Sigmoid colon (tissue), 4 donors: ENCODE data around the gene DPP3.

Source experiments
- EP300 ChIP-seq, 4 donors: sonication (generic); formaldehyde crosslinking; IDR thresholded peaks; one replicate each; pipeline ENCODE4 v1.6.1; 2017; ENCODE audit warnings: antibody characterized with exemption in 4 of 4
- POLR2A ChIP-seq, 2 donors: fragments of 450-650 bp; IDR thresholded peaks; one replicate each; pipeline ENCODE4 v1.6.1; 2016; ENCODE audit warnings: antibody characterized with exemption in 2 of 2, mild to moderate bottlenecking in 2 of 2, moderate library complexity in 2 of 2
- POLR2AphosphoS5 ChIP-seq, 4 donors: sonication (generic); formaldehyde crosslinking; IDR thresholded peaks; one replicate each; pipeline ENCODE4 v1.6.1; 2017; ENCODE audit warnings: antibody characterized with exemption in 4 of 4
- TF ChIP-seq, protein P1 (sequence below), 4 experiments: fragments of 450-650 bp in 3 of 4; fragments of 200-600 bp in 1 of 4; IDR thresholded peaks; one replicate each; pipeline ENCODE4 v1.5.1; 2016 to 2019; ENCODE audit warnings: antibody characterized with exemption in 4 of 4, mild to moderate bottlenecking in 3 of 4, moderate library complexity in 2 of 4

DNA sequence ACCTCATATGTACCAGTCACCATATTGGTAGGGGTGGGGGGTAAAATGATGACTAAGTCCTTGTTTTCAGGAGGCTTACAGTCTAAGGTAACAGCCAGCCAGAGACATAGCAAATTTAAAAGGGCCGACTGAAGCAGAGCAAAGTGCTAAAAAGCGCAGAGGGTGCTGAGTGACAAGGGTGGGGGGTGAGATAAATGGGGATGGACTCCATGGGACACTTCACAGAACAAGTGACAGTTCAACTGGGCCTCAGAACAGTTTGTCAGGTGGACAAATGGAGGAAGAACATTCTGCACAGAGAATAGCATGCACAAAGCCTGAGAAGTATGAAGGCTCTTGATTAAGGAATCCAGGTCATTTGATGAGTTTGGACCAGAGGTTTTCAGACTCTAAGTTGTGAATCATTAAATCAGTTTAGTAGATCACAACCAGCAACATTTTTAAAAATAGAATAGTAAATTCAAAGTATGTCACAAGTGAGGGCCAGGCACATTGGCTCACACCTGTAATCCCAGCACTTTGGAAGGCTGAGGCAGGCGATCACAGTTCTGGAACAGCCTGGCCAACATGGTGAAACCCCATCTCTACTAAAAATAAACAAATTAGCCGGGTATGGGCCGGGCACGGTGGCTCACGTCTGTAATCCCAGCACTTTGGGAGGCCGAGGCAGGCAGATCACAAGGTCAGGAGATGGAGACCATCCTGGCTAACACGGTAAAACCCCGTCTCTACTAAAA, 44.2 kb downstream of the DPP3 start:
- TF ChIP-seq EP300 (IDR thresholded peaks at IDR 0.05), result no peak
- TF ChIP-seq, protein P1, sequence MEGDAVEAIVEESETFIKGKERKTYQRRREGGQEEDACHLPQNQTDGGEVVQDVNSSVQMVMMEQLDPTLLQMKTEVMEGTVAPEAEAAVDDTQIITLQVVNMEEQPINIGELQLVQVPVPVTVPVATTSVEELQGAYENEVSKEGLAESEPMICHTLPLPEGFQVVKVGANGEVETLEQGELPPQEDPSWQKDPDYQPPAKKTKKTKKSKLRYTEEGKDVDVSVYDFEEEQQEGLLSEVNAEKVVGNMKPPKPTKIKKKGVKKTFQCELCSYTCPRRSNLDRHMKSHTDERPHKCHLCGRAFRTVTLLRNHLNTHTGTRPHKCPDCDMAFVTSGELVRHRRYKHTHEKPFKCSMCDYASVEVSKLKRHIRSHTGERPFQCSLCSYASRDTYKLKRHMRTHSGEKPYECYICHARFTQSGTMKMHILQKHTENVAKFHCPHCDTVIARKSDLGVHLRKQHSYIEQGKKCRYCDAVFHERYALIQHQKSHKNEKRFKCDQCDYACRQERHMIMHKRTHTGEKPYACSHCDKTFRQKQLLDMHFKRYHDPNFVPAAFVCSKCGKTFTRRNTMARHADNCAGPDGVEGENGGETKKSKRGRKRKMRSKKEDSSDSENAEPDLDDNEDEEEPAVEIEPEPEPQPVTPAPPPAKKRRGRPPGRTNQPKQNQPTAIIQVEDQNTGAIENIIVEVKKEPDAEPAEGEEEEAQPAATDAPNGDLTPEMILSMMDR (IDR thresholded peaks at IDR 0.05), result no peak
- no peak for TF ChIP-seq POLR2AphosphoS5 (IDR thresholded peaks at IDR 0.05)
- no peak for TF ChIP-seq POLR2A (IDR thresholded peaks at IDR 0.05)
